Measurements from ENCODE around the gene KCNQ1. TPM values are rescaled to one million over a fixed set of nuclear protein-coding genes. Genes with fewer than 3 reads are reported as not detected.

The KCNQ1 gene
- total and polyA plus RNA-seq, 7 donors: 1.1 to 25.2 (median 3.8) TPM

GRCh38 chr11:2508793-2509192 is 64.0 kb downstream of the KCNQ1 start:
- Histone ChIP-seq H3K36me3 (no peaks in the 10 kb centered on the region), H3K4me1 (no peaks in the 10 kb centered on the region), H3K9me3 (no peaks in the 10 kb centered on the region), H3K27ac (no peak overlapping the region), H3K4me3 (no peak overlapping the region), H3K27me3 (peaks cover 0 to 8% (median 0%) of the 10 kb centered on the region in 3 donors)
- no peak for DNase-seq
- intact Hi-C loops (cut with DNase I): no loop called here
- 73 to 76% methylated on average over 2 of the region's 2 CpGs for WGBS, 2 donors
- no peak for TF ChIP-seq POLR2AphosphoS5 (IDR thresholded peaks at IDR 0.05)
- TF ChIP-seq EP300 (IDR thresholded peaks at IDR 0.05): no peak
- TF ChIP-seq CTCF (IDR thresholded peaks at IDR 0.05): no peak
- no peak for TF ChIP-seq POLR2A (IDR thresholded peaks at IDR 0.05)

- no peak overlapping the region for H3K4me3 ChIP-seq
- H3K4me1 ChIP-seq: no peaks in the 10 kb centered on the region
- no peaks in the 10 kb centered on the region for H3K9me3 ChIP-seq
- peaks cover 0 to 8% (median 0%) of the 10 kb centered on the region in 3 donors for H3K27me3 ChIP-seq
- 81 to 89% methylated on average over 16 of the region's 16 CpGs for WGBS, 2 donors
- no peak for TF ChIP-seq CTCF (IDR thresholded peaks at IDR 0.05)
- no peak for TF ChIP-seq POLR2A (IDR thresholded peaks at IDR 0.05)
- TF ChIP-seq EP300 (IDR thresholded peaks at IDR 0.05): no peak
- no peak for TF ChIP-seq POLR2AphosphoS5 (IDR thresholded peaks at IDR 0.05)
- intact Hi-C loops (cut with DNase I): no loop called here
- H3K36me3 ChIP-seq: no peaks in the 10 kb centered on the region
- no peak overlapping the region for H3K27ac ChIP-seq
- DNase-seq: peak; percentile 59
These were observed 64.7 kb downstream of the KCNQ1 start for GRCh38 chr11:2509481-2510001.

- Histone ChIP-seq H3K9me3 (no peaks in the 10 kb centered on the region), H3K27ac (peak overlapping the region in 1 of 4 donors; percentile 14), H3K27me3 (peaks cover 0 to 8% (median 0%) of the 10 kb centered on the region in 3 donors), H3K4me1 (no peaks in the 10 kb centered on the region), H3K4me3 (no peak overlapping the region), H3K36me3 (no peaks in the 10 kb centered on the region)
- WGBS, 2 donors: 84 to 85% methylated on average over 16 of the region's 16 CpGs
- DNase-seq: no peak
- intact Hi-C loops (cut with DNase I): no loop called here
- no peak for TF ChIP-seq POLR2A (IDR thresholded peaks at IDR 0.05)
- no peak for TF ChIP-seq POLR2AphosphoS5 (IDR thresholded peaks at IDR 0.05)
- TF ChIP-seq CTCF (IDR thresholded peaks at IDR 0.05): no peak
- TF ChIP-seq EP300 (IDR thresholded peaks at IDR 0.05): no peak
These were observed 66.0 kb downstream of the KCNQ1 start for GRCh38 chr11:2510626-2511402.

- Histone ChIP-seq H3K27me3 (peaks cover 0 to 8% (median 0%) of the 10 kb centered on the region in 3 donors), H3K4me1 (no peaks in the 10 kb centered on the region), H3K9me3 (no peaks in the 10 kb centered on the region), H3K27ac (peak overlapping the region in 2 of 4 donors; percentile 8 to 14), H3K36me3 (no peaks in the 10 kb centered on the region), H3K4me3 (no peak overlapping the region)
- WGBS, 2 donors: 78 to 90% methylated on average over 27 of the region's 27 CpGs
- intact Hi-C loops (cut with DNase I): no loop called here
- peak; percentile 68 for DNase-seq
- TF ChIP-seq CTCF (IDR thresholded peaks at IDR 0.05): no peak
- TF ChIP-seq POLR2A (IDR thresholded peaks at IDR 0.05): no peak
- no peak for TF ChIP-seq EP300 (IDR thresholded peaks at IDR 0.05)
These were observed 66.9 kb downstream of the KCNQ1 start for GRCh38 chr11:2511421-2512369.

Data from sigmoid colon (tissue), 7 donors.